Thyroid gland (tissue), 4 donors: Measurements from ENCODE around the gene ZNF219. TPM values are rescaled to one million over a fixed set of nuclear protein-coding genes. Genes with fewer than 3 reads are reported as not detected.

Experiments
- DNase-seq, 2 donors: peaks; one replicate each; pipeline ENCODE4 v3.0.0-alpha.2; 2019
- H3K27ac ChIP-seq, 3 donors: fragments of 200-600 bp; sonication (generic); 1 replicate in 2 of 3; 2 replicates in 1 of 3; pipeline ENCODE4 v1.5.1; 2016 to 2019; ENCODE audit warnings: mild to moderate bottlenecking in 1 of 3, moderate library complexity in 1 of 3
- H3K27me3 ChIP-seq: fragments of 200-600 bp; sonication (generic); one replicate; pipeline ENCODE4 v1.5.1; 2019
- H3K36me3 ChIP-seq, 2 donors: fragments of 200-600 bp; sonication (generic); one replicate each; pipeline ENCODE4 v1.5.1; 2016 to 2019
- H3K4me1 ChIP-seq, 2 donors: fragments of 200-600 bp; sonication (generic); one replicate each; pipeline ENCODE4 v1.5.1; 2017 to 2019
- H3K4me3 ChIP-seq, 3 donors: fragments of 200-600 bp; sonication (generic); replicated peaks in 1 of 3; 1 replicate in 2 of 3; 2 replicates in 1 of 3; pipeline ENCODE4 v1.5.1; 2016; ENCODE audit warnings: mild to moderate bottlenecking in 1 of 3
- H3K9me3 ChIP-seq: fragments of 200-600 bp; sonication (generic); one replicate; pipeline ENCODE4 v1.5.1; 2017
- POLR2A ChIP-seq, 2 donors: fragments of 450-650 bp; IDR thresholded peaks; one replicate each; pipeline ENCODE4 v1.6.1; 2017; ENCODE audit warnings: antibody characterized with exemption in 2 of 2, mild to moderate bottlenecking in 2 of 2, moderate library complexity in 1 of 2
- WGBS, 2 donors: methylation state at CpG; one replicate each; pipeline ENCODE4 v1.1.5; 2017; 5-methylcytosine and 5-hydroxymethylcytosine counted together
- intact Hi-C: fragments of 100-400 bp; cut with DNase I; formaldehyde crosslinking; loops from one replicate; pipeline ENCODE4 v1.15.1; 2023
- total RNA-seq, 4 donors: library from RNA; depleted of rRNA; stranded (reverse); fragments of >200 nt; gene quantifications; one replicate each; pipeline ENCODE4 v1.2.3, GENCODE V29; 2016
- TF ChIP-seq, protein P1 (sequence below), 6 experiments: fragments of 200-600 bp in 3 of 6; fragments of 450-650 bp in 3 of 6; sonication (generic) in 3 of 6; IDR thresholded peaks; one replicate each; pipeline ENCODE4 v1.5.1; 2016 to 2019; ENCODE audit warnings: antibody characterized with exemption in 6 of 6, mild to moderate bottlenecking in 2 of 6, inconsistent platforms in 1 of 6, moderate library complexity in 1 of 6

ZNF219 gene
- total RNA-seq, 4 donors from 2014 or later, result 53.6 to 82.7 (median 67.3) TPM

DNA sequence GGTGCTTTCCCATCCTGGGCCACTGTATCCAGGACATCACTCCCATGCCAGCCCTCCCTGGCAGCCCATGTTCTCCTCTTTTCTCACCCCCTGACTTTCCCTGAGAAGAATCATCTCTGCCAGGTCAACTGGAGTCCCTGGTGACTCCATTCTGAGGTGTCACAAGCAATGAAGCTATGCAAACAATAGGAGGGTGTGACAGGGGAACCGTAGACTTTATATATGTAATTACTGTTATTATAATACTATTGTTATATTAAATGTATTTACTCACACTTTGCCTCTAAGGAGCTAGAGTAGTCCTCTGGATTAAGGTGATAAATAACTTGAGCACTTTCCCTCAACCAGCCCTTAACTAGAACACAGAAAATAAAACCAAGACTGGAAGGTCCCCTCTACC is 9.2 kb downstream of the ZNF219 start:
- WGBS, 2 donors, result 72 to 78% methylated on average over 1 of the region's 1 CpG
- DNase-seq, result no peak
- Histone ChIP-seq H3K4me1 (peaks cover 29 to 53% of the 10 kb centered on the region in 2 donors), H3K9me3 (no peaks in the 10 kb centered on the region), H3K36me3 (peaks cover 15 to 18% of the 10 kb centered on the region in 2 donors), H3K27ac (no peak overlapping the region), H3K4me3 (no peak overlapping the region), H3K27me3 (no peaks in the 10 kb centered on the region)
- TF ChIP-seq, protein P1, sequence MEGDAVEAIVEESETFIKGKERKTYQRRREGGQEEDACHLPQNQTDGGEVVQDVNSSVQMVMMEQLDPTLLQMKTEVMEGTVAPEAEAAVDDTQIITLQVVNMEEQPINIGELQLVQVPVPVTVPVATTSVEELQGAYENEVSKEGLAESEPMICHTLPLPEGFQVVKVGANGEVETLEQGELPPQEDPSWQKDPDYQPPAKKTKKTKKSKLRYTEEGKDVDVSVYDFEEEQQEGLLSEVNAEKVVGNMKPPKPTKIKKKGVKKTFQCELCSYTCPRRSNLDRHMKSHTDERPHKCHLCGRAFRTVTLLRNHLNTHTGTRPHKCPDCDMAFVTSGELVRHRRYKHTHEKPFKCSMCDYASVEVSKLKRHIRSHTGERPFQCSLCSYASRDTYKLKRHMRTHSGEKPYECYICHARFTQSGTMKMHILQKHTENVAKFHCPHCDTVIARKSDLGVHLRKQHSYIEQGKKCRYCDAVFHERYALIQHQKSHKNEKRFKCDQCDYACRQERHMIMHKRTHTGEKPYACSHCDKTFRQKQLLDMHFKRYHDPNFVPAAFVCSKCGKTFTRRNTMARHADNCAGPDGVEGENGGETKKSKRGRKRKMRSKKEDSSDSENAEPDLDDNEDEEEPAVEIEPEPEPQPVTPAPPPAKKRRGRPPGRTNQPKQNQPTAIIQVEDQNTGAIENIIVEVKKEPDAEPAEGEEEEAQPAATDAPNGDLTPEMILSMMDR (IDR thresholded peaks at IDR 0.05), result no peak
- no peak for TF ChIP-seq POLR2A (IDR thresholded peaks at IDR 0.05)
- intact Hi-C loops, result no loop called here

DNA sequence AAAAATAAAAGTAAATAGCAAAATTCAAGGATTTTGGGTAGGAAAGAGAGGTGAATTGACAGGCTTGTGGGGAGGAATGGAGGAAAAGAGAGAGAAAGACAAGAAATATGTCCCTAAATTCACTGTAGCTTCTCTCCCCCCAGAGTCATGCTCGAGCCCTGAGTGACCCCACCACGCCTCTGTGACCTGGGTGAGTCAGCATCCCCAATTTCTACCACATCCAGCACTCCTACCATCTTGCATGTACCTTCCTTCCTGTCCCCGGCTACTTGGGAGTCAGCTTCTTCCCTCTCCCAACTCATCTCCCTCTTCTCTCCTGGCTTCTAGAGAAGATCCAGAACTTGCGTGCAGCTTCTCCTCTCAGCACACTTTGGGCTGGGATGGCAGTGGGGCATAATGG is 9.8 kb downstream of the ZNF219 start:
- no peak overlapping the region for H3K4me3 ChIP-seq
- H3K27me3 ChIP-seq, result no peaks in the 10 kb centered on the region
- no peak overlapping the region for H3K27ac ChIP-seq
- peaks cover 23 to 48% of the 10 kb centered on the region in 2 donors for H3K4me1 ChIP-seq
- TF ChIP-seq, protein P1 (IDR thresholded peaks at IDR 0.05), result no peak
- no peak for TF ChIP-seq POLR2A (IDR thresholded peaks at IDR 0.05)
- H3K9me3 ChIP-seq, result no peaks in the 10 kb centered on the region
- peaks cover 19% of the 10 kb centered on the region in 2 donors for H3K36me3 ChIP-seq
- WGBS, 2 donors, result 71 to 90% methylated on average over 4 of the region's 4 CpGs
- no peak for DNase-seq
- intact Hi-C loops, result no loop called here

DNA sequence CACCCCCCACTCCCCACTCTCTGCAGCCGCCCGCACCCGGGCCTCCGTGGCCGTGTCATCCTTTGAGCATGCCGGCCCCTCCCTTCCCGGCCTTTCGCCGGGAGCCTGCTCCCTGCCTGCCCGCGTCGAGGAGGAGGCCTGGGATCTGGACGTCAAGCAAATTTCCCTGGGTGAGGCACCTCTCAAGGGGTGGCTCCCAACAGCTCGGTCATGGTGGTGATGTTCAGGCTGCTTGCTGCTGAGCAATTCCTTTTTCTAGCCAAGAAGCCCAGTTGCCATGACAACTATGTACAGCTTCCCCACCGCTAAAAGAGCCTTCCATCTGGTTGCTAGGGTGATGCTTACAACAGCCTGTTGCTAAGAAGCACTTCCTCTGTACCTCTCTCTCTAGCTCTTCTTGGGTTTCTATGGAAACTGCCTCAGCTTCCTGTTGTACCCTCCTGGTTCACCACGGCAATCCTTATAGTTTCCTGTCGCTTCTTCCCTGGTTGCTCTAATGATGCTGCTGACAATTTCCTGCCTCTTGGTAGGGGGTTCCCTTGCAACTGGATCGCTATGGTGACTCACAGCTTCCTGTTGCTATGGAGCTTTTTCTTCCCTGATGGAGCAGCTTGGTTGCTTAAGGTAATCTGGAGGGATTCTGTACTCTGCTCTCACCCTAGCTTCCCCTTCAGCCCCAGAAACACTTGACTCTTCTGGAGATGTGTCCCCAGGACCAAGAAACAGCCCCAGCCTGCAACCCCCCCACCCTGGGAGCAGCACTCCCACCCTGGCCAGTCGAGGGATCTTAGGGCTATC is 11.0 kb downstream of the ZNF219 start:
- H3K27ac ChIP-seq, result no peak overlapping the region
- H3K4me3 ChIP-seq, result no peak overlapping the region
- no peak for DNase-seq
- peaks cover 11 to 36% of the 10 kb centered on the region in 2 donors for H3K4me1 ChIP-seq
- H3K36me3 ChIP-seq, result peaks cover 24 to 26% of the 10 kb centered on the region in 2 donors
- intact Hi-C loops, result no loop called here
- TF ChIP-seq, protein P1 (IDR thresholded peaks at IDR 0.05), result no peak
- TF ChIP-seq POLR2A (IDR thresholded peaks at IDR 0.05), result no peak
- H3K27me3 ChIP-seq, result no peaks in the 10 kb centered on the region
- WGBS, 2 donors, result 59 to 65% methylated on average over 14 to 19 of the region's 19 CpGs
- no peaks in the 10 kb centered on the region for H3K9me3 ChIP-seq

DNA sequence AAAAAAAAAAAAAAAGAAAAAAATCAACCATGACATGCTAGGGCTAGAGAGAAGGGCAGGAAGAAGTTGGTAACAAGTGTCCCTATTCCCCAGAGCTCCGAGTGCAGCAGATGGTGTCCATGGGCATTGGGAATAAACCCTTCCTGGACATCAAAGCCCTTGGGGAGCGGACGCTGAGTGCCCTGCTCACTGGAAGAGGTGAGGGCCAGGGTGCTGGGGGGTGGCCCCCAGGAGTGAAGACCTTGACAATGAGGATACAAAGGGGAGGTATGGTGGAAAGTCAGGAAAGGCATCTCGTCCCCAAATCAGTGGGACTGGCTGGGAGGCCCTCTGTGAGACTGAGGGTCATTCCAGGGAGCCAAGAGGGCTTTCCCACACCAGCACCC is 11.6 kb downstream of the ZNF219 start:
- WGBS, 2 donors, result 88 to 93% methylated on average over 4 of the region's 4 CpGs
- Histone ChIP-seq H3K27me3 (no peaks in the 10 kb centered on the region), H3K4me1 (peaks cover 11 to 30% of the 10 kb centered on the region in 2 donors), H3K36me3 (peaks cover 30 to 32% of the 10 kb centered on the region in 2 donors), H3K9me3 (no peaks in the 10 kb centered on the region), H3K27ac (no peak overlapping the region), H3K4me3 (no peak overlapping the region)
- intact Hi-C loops, result no loop called here
- TF ChIP-seq, protein P1 (IDR thresholded peaks at IDR 0.05), result no peak
- no peak for TF ChIP-seq POLR2A (IDR thresholded peaks at IDR 0.05)
- no peak for DNase-seq
